GM23338 (cell line): ENCODE measurements around the gene TBRG4. TPM values are rescaled to one million over a fixed set of nuclear protein-coding genes. Genes with fewer than 3 reads are reported as not detected.

Experiments used
- ATAC-seq: fragments of 200-7000 bp; cut with Tn5 transposase; 3 replicates; pipeline ENCODE4 v1.9.1; 2020
- DNase-seq: peaks from one replicate; pipeline ENCODE4 v3.0.0-alpha.2; 2015; ENCODE audit warnings: low spot score
- H2AFZ ChIP-seq: fragments of 200-600 bp; sonication (generic); 2 replicates; pipeline ENCODE4 v1.8.0; 2016; ENCODE audit warnings: antibody characterized with exemption, mild to moderate bottlenecking, moderate library complexity
- H3F3A ChIP-seq: fragments of 200-600 bp; sonication (generic); replicated peaks from 2 replicates; pipeline ENCODE4 v1.8.0; 2017; ENCODE audit warnings: antibody characterized with exemption, mixed run types, low read depth
- H3K27ac ChIP-seq: fragments of 200-600 bp; sonication (generic); 2 replicates; pipeline ENCODE4 v1.6.1; 2016; ENCODE audit warnings: low read depth
- H3K27me3 ChIP-seq: fragments of 200-600 bp; sonication (generic); 2 replicates; pipeline ENCODE4 v1.8.0; 2016; ENCODE audit warnings: mild to moderate bottlenecking, mixed run types, moderate library complexity; ENCODE audit not compliant: insufficient read depth
- H3K36me3 ChIP-seq: fragments of 200-600 bp; sonication (generic); 2 replicates; pipeline ENCODE4 v1.8.0; 2016; ENCODE audit warnings: mild to moderate bottlenecking; ENCODE audit not compliant: insufficient read depth
- H3K4me1 ChIP-seq: fragments of 200-600 bp; sonication (generic); 2 replicates; pipeline ENCODE4 v1.8.0; 2016; ENCODE audit warnings: mild to moderate bottlenecking, moderate library complexity; ENCODE audit not compliant: insufficient read depth
- H3K4me2 ChIP-seq: fragments of 200-600 bp; sonication (generic); 2 replicates; pipeline ENCODE4 v1.7.1; 2017; ENCODE audit warnings: mixed run types
- H3K4me3 ChIP-seq: fragments of 200-600 bp; sonication (generic); 2 replicates; pipeline ENCODE4 v1.6.1; 2016; ENCODE audit warnings: mixed run types
- H3K79me2 ChIP-seq: fragments of 200-600 bp; sonication (generic); replicated peaks from 2 replicates; pipeline ENCODE4 v1.8.0; 2017; ENCODE audit warnings: mild to moderate bottlenecking; ENCODE audit not compliant: insufficient read depth
- H3K9me2 ChIP-seq: fragments of 200-600 bp; sonication (generic); 2 replicates; pipeline ENCODE4 v1.8.0; 2017; ENCODE audit not compliant: insufficient read depth
- H4K20me1 ChIP-seq: fragments of 200-600 bp; sonication (generic); replicated peaks from 2 replicates; pipeline ENCODE4 v1.8.0; 2017; ENCODE audit warnings: mild to moderate bottlenecking; ENCODE audit not compliant: insufficient read depth
- H3K27ac Mint-ChIP-seq: 2 replicates; pipeline ENCODE4 v1.8.0; 2020; ENCODE audit warnings: inconsistent platforms, mild to moderate bottlenecking, moderate library complexity, mixed read lengths
- H3K27me3 Mint-ChIP-seq: 3 replicates; pipeline ENCODE4 v1.8.0; 2022; ENCODE audit warnings: low read depth, mild to moderate bottlenecking, moderate library complexity, mixed read lengths, inconsistent platforms; ENCODE audit not compliant: insufficient read depth, poor library complexity
- H3K36me3 Mint-ChIP-seq: 3 replicates; pipeline ENCODE4 v1.8.0; 2021; ENCODE audit warnings: low read depth, mild to moderate bottlenecking, inconsistent platforms, moderate library complexity, mixed read lengths
- H3K4me1 Mint-ChIP-seq: 3 replicates; pipeline ENCODE4 v1.8.0; 2020; ENCODE audit warnings: mild to moderate bottlenecking, inconsistent platforms, mixed read lengths
- H3K4me3 Mint-ChIP-seq: 3 replicates; pipeline ENCODE4 v1.8.0; 2021; ENCODE audit warnings: moderate library complexity, mild to moderate bottlenecking, inconsistent platforms, mixed read lengths
- H3K9me3 Mint-ChIP-seq: 3 replicates; pipeline ENCODE4 v1.8.0; 2020; ENCODE audit warnings: moderate library complexity, mild to moderate bottlenecking, inconsistent platforms, mixed read lengths
- CREB1 ChIP-seq: fragments of 250-450 bp; sonication (Bioruptor Pico); IDR thresholded peaks from 2 replicates; pipeline ENCODE4 v1.5.0; 2020; ENCODE audit warnings: low read depth, mild to moderate bottlenecking, moderate library complexity
- EZH2 ChIP-seq: fragments of 200-600 bp; sonication (generic); IDR thresholded peaks from one replicate; pipeline ENCODE4 v1.8.0; 2017; ENCODE audit warnings: antibody characterized with exemption, mild to moderate bottlenecking, low read depth; ENCODE audit not compliant: unreplicated experiment
- EZH2phosphoT487 ChIP-seq: fragments of 200-600 bp; sonication (generic); IDR thresholded peaks from one replicate; pipeline ENCODE4 v1.8.1; 2018; ENCODE audit warnings: antibody characterized with exemption; ENCODE audit not compliant: unreplicated experiment
- JUNB ChIP-seq: IDR thresholded peaks from one replicate; pipeline ENCODE4 v1.6.1; 2016; ENCODE audit warnings: antibody characterized with exemption; ENCODE audit not compliant: unreplicated experiment
- POLR2AphosphoS5 ChIP-seq: IDR thresholded peaks from 2 replicates; pipeline ENCODE4 v1.6.1; 2016; ENCODE audit warnings: antibody characterized with exemption, low read depth
- STAT1 ChIP-seq: IDR thresholded peaks from one replicate; pipeline ENCODE4 v1.6.1; 2016; ENCODE audit warnings: antibody characterized with exemption; ENCODE audit not compliant: unreplicated experiment
- ZNF114 ChIP-seq: fragments of 250-450 bp; sonication (Bioruptor Pico); IDR thresholded peaks from 2 replicates; pipeline ENCODE4 v1.5.0; 2020; ENCODE audit warnings: mild to moderate bottlenecking, moderate library complexity
- ZNF331 ChIP-seq: fragments of 250-450 bp; sonication (Bioruptor Pico); IDR thresholded peaks from 2 replicates; pipeline ENCODE4 v1.5.0; 2020; ENCODE audit warnings: low read depth, mild to moderate bottlenecking, moderate library complexity
- polyA plus RNA-seq: library from polyadenylated mRNA; unstranded; fragments of >200 nt; fragmentation: Nextera tagmentation; extraction: Ambion mirVana; gene quantifications from 2 replicates; pipeline ENCODE4 v1.2.1, GENCODE V29; 2016
- total RNA-seq: library from RNA; depleted of rRNA; stranded (reverse); fragments of >200 nt; shearing (Covaris generic); gene quantifications from 2 replicates; pipeline ENCODE4 v1.2.3, GENCODE V29; 2014
- TF ChIP-seq, protein P1 (sequence below): IDR thresholded peaks from 2 replicates; pipeline ENCODE4 v1.6.1; 2016; ENCODE audit warnings: antibody characterized with exemption
- TF ChIP-seq, protein P2 (sequence below), 2 experiments: fragments of 200-600 bp in 1 of 2; sonication (generic) in 1 of 2; conservative IDR thresholded peaks; 2 replicates each; pipeline versions ENCODE4 v1.5.1 to v1.6.1; 2016 to 2017; ENCODE audit warnings: antibody characterized with exemption in 2 of 2, low read depth in 2 of 2, mild to moderate bottlenecking in 2 of 2, moderate library complexity in 1 of 2

TBRG4 gene
- total and polyA plus RNA-seq, 2 experiments from 2014 or later, result 72.5 to 162 TPM

DNA sequence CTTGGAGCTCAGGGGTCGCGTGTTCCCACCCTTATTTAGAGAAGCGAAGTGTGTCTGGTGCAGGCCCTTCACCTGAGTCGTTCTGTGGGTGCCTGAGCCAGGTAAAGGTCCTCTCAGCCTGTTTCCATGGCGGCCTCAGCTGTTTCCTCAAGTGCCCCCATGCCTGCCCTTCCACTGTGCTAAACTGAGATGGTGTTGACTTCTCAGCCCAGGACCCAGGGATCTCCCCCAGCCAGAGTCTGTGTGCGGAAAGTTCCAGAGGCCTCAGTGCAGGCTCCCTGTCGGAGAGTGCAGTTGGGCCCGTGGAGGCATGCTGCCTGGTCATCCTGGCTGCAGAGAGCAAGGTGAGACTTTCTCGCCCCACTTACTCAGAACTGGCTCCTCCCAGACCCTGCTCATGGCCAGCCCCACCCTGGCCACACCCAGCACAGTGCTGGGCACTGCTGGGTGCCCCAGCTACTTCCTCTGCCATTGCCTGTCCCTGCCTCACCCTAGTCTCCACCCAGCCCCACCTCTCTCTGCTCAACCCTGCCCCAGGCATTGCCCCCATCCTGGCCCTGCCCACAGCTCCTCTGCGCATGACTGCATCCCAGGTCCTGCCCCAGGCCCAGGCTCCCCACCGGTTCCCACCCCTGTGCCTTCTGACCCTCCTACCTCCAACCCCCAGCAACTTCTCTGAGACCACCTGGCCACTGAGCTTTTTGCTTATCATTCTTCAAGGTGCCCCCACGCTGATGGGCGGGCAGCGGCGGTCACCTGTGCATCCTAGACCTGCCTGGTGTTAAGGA is 43.1 kb downstream of the TBRG4 start:
- H3K9me3 Mint-ChIP-seq, result no peaks in the 10 kb centered on the region
- Histone ChIP-seq H3K4me2 (no peak overlapping the region), H3K9me2 (no peaks in the 10 kb centered on the region), H3K27ac (no peak overlapping the region), H2AFZ (no peak overlapping the region), H3K27me3 (no peaks in the 10 kb centered on the region), H3K4me1 (no peaks in the 10 kb centered on the region), H3K4me3 (no peak overlapping the region), H3F3A (no peaks in the 10 kb centered on the region), H3K79me2 (no peaks in the 10 kb centered on the region), H4K20me1 (no peaks in the 10 kb centered on the region; the same call in 1 of the 2 replicates), H3K36me3 (no peaks in the 10 kb centered on the region)
- peaks cover 10% of the 10 kb centered on the region; the same call in 2 of the 3 replicates for H3K4me1 Mint-ChIP-seq
- TF ChIP-seq EZH2, result no peak
- no peak for TF ChIP-seq ZNF331 (CRISPR knock-in tag)
- TF ChIP-seq EZH2phosphoT487, result no peak
- no peak for TF ChIP-seq ZNF114 (CRISPR knock-in tag)
- TF ChIP-seq POLR2AphosphoS5, result no peak
- ATAC-seq (no peak), DNase-seq (no peak)
- no peak overlapping the region for H3K4me3 Mint-ChIP-seq
- peaks cover 15% of the 10 kb centered on the region for H3K36me3 Mint-ChIP-seq
- no peak overlapping the region for H3K27ac Mint-ChIP-seq
- peaks cover 7% of the 10 kb centered on the region for H3K27me3 Mint-ChIP-seq

DNA sequence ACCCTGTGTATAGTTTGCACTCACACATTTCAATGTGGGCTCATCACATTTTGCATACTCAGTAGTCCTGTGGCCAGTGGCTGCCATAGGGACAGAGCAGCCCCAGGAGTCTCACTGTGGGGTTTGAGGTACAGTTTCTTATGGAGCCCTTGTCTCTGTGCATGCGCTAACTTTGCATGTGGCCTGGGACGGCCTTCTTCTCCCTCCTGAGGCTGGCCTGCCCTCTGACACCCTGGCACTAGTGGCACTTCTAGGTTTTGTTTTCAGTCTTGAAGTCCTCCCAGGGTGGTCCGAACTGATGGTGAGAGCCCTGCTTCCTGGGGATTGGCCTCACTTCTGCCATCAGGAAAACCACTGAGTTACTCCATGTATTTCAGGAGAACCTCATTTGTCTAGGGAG is 43.9 kb downstream of the TBRG4 start:
- no peak for DNase-seq
- Histone ChIP-seq H3K4me1 (no peaks in the 10 kb centered on the region), H3F3A (no peaks in the 10 kb centered on the region), H3K4me3 (no peak overlapping the region), H3K36me3 (no peaks in the 10 kb centered on the region), H2AFZ (no peak overlapping the region), H3K79me2 (no peaks in the 10 kb centered on the region), H4K20me1 (no peaks in the 10 kb centered on the region; the same call in none of the 2 replicates), H3K27me3 (no peaks in the 10 kb centered on the region), H3K4me2 (no peak overlapping the region), H3K27ac (no peak overlapping the region), H3K9me2 (no peaks in the 10 kb centered on the region)
- no peak for TF ChIP-seq EZH2
- TF ChIP-seq, protein P1, sequence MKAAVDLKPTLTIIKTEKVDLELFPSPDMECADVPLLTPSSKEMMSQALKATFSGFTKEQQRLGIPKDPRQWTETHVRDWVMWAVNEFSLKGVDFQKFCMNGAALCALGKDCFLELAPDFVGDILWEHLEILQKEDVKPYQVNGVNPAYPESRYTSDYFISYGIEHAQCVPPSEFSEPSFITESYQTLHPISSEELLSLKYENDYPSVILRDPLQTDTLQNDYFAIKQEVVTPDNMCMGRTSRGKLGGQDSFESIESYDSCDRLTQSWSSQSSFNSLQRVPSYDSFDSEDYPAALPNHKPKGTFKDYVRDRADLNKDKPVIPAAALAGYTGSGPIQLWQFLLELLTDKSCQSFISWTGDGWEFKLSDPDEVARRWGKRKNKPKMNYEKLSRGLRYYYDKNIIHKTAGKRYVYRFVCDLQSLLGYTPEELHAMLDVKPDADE, result no peak
- H3K36me3 Mint-ChIP-seq, result peaks cover 8% of the 10 kb centered on the region; the same call in 2 of the 3 replicates
- H3K4me3 Mint-ChIP-seq, result no peak overlapping the region
- peaks cover 2% of the 10 kb centered on the region for H3K27me3 Mint-ChIP-seq
- no peak for ATAC-seq
- H3K27ac Mint-ChIP-seq, result no peak overlapping the region
- H3K9me3 Mint-ChIP-seq, result no peaks in the 10 kb centered on the region
- H3K4me1 Mint-ChIP-seq, result peaks cover 2% of the 10 kb centered on the region; the same call in 2 of the 3 replicates

DNA sequence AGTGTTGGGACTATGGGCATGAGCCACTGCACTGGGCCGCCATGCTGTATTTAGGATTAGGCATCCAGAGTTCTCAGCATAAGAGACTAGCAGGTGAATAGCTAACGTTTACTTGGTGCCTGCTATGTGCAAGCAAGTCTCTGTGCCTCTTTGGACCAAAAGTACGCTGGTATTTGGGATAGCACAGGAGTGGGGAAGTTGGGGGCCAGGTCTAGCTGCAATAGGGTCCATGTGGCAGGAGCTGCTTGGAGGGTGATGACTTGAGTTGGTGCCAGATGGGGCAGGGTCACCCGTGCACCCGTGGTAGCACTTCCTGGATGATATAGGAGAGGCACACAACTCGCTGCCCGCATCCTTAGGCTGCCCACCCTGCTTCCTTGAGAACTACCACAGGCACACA is 45.1 kb downstream of the TBRG4 start:
- Histone ChIP-seq H3K9me2 (no peaks in the 10 kb centered on the region), H3K27me3 (no peaks in the 10 kb centered on the region), H3K27ac (no peak overlapping the region), H4K20me1 (no peaks in the 10 kb centered on the region; the same call in none of the 2 replicates), H2AFZ (no peak overlapping the region), H3K4me1 (no peaks in the 10 kb centered on the region), H3K79me2 (0 out of 2 replicates have a peak, but pooled peaks cover 3% of the 10 kb centered on the region), H3K4me3 (no peak overlapping the region), H3K4me2 (no peak overlapping the region), H3F3A (no peaks in the 10 kb centered on the region), H3K36me3 (no peaks in the 10 kb centered on the region)
- peaks cover 8% of the 10 kb centered on the region; the same call in 2 of the 3 replicates for H3K36me3 Mint-ChIP-seq
- ATAC-seq, result no peak
- no peak overlapping the region for H3K27ac Mint-ChIP-seq
- H3K4me1 Mint-ChIP-seq, result no peaks in the 10 kb centered on the region
- H3K9me3 Mint-ChIP-seq, result no peaks in the 10 kb centered on the region
- peaks cover 2% of the 10 kb centered on the region for H3K27me3 Mint-ChIP-seq
- no peak for DNase-seq
- no peak overlapping the region for H3K4me3 Mint-ChIP-seq
- TF ChIP-seq, protein P2, sequence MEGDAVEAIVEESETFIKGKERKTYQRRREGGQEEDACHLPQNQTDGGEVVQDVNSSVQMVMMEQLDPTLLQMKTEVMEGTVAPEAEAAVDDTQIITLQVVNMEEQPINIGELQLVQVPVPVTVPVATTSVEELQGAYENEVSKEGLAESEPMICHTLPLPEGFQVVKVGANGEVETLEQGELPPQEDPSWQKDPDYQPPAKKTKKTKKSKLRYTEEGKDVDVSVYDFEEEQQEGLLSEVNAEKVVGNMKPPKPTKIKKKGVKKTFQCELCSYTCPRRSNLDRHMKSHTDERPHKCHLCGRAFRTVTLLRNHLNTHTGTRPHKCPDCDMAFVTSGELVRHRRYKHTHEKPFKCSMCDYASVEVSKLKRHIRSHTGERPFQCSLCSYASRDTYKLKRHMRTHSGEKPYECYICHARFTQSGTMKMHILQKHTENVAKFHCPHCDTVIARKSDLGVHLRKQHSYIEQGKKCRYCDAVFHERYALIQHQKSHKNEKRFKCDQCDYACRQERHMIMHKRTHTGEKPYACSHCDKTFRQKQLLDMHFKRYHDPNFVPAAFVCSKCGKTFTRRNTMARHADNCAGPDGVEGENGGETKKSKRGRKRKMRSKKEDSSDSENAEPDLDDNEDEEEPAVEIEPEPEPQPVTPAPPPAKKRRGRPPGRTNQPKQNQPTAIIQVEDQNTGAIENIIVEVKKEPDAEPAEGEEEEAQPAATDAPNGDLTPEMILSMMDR (conservative IDR thresholded peaks at IDR 0.05; ENCODE audit: low read depth in 2 of 2), result no peak
- TF ChIP-seq JUNB (no peak), EZH2 (no peak), ZNF331 (CRISPR knock-in tag) (no peak), CREB1 (no peak), STAT1 (no peak), ZNF114 (CRISPR knock-in tag) (no peak)
